Suprapubic skin (tissue), 4 donors: Measurements from ENCODE around the gene DNAL1.

Experiments used
- CTCF ChIP-seq, 2 donors: fragments of 200-600 bp in 1 of 2; fragments of 450-650 bp in 1 of 2; sonication (generic) in 1 of 2; IDR thresholded peaks; one replicate each; pipeline ENCODE4 v1.5.1; 2016 to 2019; ENCODE audit warnings: antibody characterized with exemption in 2 of 2, mild to moderate bottlenecking in 1 of 2, moderate library complexity in 1 of 2
- EP300 ChIP-seq: sonication (generic); formaldehyde crosslinking; IDR thresholded peaks from one replicate; pipeline ENCODE4 v1.6.1; 2017; ENCODE audit warnings: antibody characterized with exemption
- POLR2A ChIP-seq, 2 donors: fragments of 450-650 bp; IDR thresholded peaks; one replicate each; pipeline ENCODE4 v1.6.1; 2017; ENCODE audit warnings: antibody characterized with exemption in 2 of 2, mild to moderate bottlenecking in 2 of 2, moderate library complexity in 2 of 2
- POLR2AphosphoS5 ChIP-seq, 3 donors: sonication (generic); formaldehyde crosslinking; IDR thresholded peaks; one replicate each; pipeline ENCODE4 v1.6.1; 2017; ENCODE audit warnings: antibody characterized with exemption in 3 of 3

GRCh38 chr14:73630009-73630780 lies 14.6 kb upstream of the DNAL1 start:
- TF ChIP-seq CTCF (IDR thresholded peaks at IDR 0.05) (no peak), POLR2A (IDR thresholded peaks at IDR 0.05) (no peak), POLR2AphosphoS5 (IDR thresholded peaks at IDR 0.05) (no peak), EP300 (no peak)
